SKM-1 (cell line): ENCODE results near the gene MAPRE3.
"Not testable (repeated sequence)": the region's sequence is repeated elsewhere in the genome, so short reads cannot be mapped to it uniquely, and the experiment has no call there.

Experiments
- DNase-seq: peaks from one replicate; lab custom pipeline; 2025; ENCODE audit not compliant: unreplicated experiment; lab: John Stamatoyannopoulos, UW

MAPRE3 gene

GRCh38 chr2:26970244-26970927 is at the start of gene MAPRE3:
Gene MAPRE3 (plus strand): TSS chr2:26970637. CDS start chr2:27022219, 51,582 bp downstream.
- DNase-seq, result peak; percentile 44

GRCh38 chr2:26921323-26921722 is 49.1 kb upstream of the MAPRE3 start:
- DNase-seq, result no peak

DNA sequence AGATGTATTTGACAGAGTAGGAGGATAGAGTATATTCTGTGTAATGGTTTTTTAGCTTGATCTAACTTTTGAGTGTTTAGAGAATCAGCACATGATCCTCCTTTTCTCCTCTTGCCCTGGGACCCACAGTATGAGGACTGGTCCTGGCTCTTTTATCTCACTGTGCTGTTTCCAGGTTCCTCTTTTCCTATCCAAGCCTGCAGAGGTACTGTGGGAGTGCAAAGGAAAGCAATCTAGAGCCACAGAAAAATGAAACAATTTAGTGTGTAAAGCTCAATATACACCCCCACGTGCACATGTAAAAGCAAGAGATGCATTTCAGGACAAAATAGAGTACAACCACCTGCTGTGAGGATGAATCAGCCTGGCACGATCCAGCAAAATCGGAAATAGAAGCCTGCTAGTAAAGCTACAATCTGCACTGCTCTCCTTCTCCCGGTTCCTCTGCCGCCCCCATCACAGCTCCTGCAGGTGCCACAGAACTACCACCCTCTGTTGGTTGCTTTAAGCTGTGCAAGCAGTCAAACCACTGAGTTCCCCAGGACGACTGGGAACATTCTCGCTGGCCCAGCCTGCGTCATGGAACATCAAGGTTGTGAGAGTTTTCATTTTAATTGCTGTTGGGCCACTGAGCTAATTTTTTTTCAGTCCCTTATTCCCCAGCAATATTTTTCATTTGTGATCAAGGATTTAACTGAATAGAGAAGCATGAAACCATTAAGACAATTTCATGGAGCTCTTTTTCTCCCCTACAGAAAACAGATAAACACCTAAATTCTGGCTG is 47.8 kb upstream of the MAPRE3 start:
- peak; percentile 38 for DNase-seq

- not testable (repeated sequence) for DNase-seq
Observed at GRCh38 chr2:26923189-26923466, 47.3 kb upstream of the MAPRE3 start.

DNA sequence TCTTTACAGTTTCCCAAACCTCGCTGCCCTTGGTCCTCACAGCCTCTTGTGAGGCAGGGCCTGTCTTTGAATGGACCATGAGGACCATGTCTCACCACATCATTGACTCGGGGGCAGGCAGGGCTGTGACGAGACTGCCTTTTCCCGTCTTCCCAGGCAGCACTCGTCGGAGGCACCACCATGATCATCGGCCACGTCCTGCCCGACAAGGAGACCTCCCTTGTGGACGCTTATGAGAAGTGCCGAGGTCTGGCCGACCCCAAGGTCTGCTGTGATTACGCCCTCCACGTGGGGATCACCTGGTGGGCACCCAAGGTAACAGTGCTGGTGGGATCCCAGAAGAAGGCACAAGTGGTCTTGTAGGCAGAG is 45.7 kb upstream of the MAPRE3 start:
- DNase-seq, result no peak

GRCh38 chr2:26925100-26925791 is 45.2 kb upstream of the MAPRE3 start:
- DNase-seq, result no peak

DNA sequence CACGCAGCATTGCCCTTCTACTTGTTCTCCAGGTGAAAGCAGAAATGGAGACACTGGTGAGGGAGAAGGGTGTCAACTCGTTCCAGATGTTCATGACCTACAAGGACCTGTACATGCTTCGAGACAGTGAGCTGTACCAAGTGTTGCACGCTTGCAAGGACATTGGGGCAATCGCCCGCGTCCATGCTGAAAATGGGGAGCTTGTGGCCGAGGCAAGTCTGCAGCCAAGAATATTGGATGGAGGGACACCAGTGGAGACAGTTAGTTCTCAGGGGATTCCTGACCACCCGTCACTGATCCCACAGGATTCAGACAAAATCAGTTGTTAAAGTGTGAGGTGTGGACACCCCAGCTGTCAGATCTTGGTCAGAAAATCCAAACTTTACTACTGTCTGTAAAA is 43.2 kb upstream of the MAPRE3 start:
- no peak for DNase-seq

DNA sequence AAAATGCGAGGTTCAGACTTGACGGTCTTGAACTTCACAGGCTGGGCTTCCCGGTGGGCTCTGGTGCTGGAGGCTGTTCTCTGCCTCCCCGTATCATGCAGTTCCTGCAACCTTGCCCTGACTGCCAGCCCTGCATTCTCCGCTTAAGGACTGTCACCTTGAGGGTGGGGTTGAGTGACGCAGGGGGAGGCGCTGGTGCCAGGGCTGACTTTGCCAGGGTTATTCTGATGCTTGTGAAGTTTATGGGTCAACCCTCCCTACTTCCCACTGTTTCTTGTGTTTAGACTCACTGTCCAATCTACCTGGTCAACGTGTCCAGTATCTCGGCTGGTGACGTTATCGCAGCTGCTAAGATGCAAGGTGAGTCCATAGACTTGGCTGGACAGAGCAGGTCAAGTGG is 37.5 kb upstream of the MAPRE3 start:
- DNase-seq, result no peak

DNA sequence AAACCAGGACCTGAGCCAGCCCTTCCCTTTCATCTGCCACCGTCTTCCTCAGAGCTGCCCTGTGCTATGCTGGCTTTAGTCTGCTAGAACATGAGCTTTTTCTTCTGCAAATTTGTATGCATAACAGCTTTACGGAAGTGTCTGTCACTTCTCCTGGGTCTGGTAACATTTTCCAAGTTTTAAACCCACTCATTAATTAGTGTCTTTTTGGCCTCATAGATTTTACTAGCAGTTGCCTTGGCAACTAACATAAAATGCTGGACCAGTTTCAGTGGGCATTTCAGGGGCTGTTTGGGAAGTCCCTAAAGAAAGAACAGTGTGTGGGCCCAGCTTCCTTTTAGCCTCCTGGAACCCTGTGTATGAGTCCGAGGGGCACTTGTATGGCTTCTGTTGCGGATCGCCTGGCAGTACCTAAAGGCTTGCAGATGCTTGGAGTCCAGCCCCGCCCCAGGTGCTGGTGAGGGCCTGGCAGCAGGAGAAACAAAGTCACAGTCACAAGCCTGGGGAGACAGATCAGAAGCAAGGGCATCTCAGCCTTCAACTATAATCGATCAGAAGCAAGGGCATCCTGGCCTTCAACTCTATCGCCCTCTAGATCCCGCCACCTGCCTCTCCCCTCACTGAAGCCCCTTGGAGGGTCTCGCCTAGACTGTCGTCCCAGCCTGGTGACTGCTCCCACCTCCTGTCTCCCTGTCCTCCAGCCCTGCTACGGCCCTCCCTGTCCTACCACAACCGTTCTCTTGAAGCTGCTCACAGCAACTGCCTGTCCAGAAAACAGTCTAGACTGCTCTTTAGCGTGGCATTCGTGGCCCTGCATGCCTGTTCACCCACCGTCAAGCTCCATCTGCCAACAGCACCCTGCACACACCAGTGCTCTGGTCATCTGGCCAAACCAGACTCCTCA is 36.8 kb upstream of the MAPRE3 start:
- no peak for DNase-seq

- no peak for DNase-seq
Observed at GRCh38 chr2:26934335-26934724, 36.1 kb upstream of the MAPRE3 start.

- no peak for DNase-seq
Observed at GRCh38 chr2:26934985-26935384, 35.5 kb upstream of the MAPRE3 start.

DNA sequence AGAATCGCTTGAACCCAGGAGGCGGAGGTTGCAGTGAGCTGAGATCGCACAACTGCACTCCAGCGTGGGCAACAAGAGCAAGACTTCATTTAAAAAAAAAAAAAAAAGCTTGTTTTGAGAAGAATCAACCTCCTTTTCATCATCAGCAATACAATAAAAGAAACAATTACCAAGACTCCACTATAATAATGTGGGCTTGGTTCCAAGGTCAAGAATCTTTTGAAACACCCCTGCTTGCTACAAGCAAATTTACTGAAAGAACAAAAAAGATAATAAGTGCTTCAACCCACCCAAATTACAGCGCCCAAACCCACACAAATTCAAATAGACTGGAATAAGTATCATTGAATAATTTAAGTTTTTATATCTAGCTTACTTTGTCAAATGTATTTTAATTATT is 33.6 kb upstream of the MAPRE3 start:
- DNase-seq, result no peak

DNA sequence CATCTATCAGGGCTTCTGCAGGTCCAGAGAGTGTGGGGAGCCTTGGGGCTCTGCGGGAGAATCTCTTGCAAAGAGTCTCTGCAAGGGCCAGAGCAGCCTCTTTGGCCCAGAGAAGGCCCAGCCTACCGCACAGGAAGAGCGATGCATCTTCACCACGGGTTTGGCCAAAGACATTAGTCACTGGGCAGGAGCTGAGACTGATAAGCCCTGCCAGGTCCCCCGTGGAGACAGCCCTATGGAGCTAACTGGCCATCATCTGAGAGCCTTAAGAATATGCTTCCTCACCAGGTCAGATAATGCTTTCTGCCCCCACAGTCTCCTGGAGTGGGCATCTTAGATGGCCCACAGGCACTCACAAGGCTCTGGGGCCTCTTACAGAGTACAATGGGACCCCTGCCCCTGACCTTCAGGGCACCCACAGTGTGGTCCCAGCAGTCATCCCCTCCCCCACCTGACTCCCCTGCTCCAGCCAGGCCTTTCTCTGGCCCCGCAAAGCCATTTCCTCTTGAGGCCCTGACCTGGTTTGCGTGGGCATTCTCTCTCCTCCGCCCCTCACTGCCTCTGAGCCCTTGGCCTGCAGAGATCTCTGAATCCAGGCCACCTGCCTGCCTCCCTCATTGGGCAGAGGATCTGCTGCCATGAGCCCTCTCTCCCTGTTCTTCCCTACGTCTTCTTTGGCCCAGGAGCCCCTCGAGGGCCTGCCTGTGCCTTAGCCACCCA is 31.9 kb upstream of the MAPRE3 start:
- no peak for DNase-seq

- no peak for DNase-seq
Observed at GRCh38 chr2:26940001-26940400, 30.4 kb upstream of the MAPRE3 start.

- no peak for DNase-seq
Observed at GRCh38 chr2:26941486-26941885, 29.0 kb upstream of the MAPRE3 start.

DNA sequence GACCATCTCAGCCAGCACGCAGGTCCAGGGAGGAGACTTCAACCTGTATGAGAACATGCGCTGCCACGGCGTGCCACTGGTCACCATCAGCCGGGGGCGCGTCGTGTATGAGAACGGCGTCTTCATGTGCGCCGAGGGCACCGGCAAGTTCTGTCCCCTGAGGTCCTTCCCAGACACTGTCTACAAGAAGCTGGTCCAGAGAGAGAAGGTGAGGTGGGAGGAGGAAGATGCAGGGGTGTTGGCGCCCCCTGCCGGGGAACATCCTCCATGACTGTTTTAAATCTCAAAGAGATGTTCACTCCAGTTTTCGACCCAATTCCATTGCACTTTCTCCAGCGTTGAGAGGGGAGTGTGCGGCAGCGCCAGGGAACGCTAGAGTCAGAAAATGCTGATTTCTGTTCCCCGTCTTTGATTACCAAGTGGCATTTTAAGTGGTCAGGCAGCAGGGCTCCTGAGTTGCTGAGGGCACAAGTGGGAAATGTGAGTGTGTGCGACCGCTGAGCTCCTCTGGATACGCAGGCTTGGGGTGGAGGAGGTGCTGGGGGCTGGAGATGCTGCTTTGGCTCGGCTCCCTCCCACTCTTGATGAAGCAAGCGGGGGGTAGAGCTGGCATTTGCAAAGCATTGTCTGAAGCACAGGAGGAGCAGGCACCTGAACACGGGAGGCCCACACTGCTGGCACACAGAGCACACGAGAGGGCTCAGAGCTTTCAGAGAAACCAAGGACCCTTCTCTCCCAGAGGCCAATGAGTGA is 27.7 kb upstream of the MAPRE3 start:
- DNase-seq, result peak; percentile 21

- no peak for DNase-seq
Observed at GRCh38 chr2:26945991-26946750, 24.3 kb upstream of the MAPRE3 start.

DNA sequence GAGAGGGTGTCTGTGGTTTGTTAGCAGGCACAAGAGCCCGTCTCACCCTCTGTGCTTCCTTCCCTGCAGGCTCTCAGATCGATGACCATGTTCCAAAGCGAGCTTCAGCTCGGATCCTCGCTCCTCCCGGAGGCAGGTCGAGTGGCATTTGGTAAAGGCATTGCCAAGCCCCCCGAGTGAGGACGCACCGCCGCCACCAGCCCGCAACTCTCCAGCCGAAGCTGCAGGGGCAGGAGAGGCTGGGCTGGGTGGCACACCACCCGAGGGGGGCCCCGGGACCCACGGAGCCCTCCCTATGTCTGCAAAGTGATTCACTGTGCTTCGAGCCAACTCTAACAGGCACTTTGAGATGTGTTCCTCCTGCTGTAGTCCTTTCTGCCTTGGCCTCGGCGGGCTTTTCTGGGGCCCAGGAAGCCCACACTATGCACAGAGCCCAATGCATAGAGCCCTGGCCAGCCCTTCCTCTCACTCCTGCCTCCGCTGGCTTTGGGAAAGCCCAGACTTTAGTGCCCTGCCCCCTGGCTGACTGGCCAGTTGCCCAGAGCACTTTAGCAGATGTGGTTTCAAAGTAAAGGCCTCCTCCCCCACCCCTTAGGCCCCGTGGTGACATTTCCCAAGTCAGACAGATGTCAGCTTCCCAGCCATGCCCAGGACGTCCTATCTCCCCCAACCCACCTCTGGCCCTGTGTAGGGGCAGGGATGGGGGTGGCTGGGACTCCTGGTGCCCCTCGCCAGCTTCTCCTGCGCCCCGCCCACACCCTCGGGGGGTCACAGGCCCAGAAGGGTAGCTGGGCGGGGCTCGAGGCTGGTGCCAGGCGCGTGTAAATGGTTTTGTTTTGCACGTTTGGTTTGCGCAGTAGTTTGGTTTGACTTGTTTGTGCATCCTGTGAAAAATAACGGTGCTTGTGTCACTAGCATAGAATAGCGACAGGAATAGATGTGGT is 23.3 kb upstream of the MAPRE3 start:
- DNase-seq, result peak; percentile 8
